Measurements from ENCODE around the gene PTCH1. TPM values are rescaled to one million over a fixed set of nuclear protein-coding genes. Genes with fewer than 3 reads are reported as not detected.

Gene PTCH1
- total RNA-seq, 1 donor from 2014 or later, result 33.3 TPM

DNA sequence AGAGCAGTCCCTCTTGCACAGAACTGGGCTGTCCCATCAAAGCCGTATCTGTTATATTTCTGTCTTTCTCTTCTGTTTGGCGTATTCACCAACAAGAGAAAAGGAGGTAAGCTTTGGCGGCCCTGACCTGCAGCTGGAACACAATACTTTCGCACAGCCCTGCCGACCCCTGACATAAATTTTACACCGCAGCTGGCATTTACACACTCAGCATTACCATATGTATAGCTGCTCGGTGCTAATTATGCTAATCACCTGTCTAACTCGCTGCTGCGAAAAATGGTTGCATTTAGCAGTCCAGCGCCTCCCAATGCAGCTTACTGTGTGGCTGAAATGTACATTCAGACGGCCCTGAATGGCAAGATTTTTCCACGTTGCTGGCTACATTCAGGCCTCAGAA is 20.8 kb downstream of the PTCH1 start:
- ATAC-seq (no peak), DNase-seq (no peak)
- H3K4me1 ChIP-seq, result peaks cover 35% of the 10 kb centered on the region
- TF ChIP-seq, protein P1, sequence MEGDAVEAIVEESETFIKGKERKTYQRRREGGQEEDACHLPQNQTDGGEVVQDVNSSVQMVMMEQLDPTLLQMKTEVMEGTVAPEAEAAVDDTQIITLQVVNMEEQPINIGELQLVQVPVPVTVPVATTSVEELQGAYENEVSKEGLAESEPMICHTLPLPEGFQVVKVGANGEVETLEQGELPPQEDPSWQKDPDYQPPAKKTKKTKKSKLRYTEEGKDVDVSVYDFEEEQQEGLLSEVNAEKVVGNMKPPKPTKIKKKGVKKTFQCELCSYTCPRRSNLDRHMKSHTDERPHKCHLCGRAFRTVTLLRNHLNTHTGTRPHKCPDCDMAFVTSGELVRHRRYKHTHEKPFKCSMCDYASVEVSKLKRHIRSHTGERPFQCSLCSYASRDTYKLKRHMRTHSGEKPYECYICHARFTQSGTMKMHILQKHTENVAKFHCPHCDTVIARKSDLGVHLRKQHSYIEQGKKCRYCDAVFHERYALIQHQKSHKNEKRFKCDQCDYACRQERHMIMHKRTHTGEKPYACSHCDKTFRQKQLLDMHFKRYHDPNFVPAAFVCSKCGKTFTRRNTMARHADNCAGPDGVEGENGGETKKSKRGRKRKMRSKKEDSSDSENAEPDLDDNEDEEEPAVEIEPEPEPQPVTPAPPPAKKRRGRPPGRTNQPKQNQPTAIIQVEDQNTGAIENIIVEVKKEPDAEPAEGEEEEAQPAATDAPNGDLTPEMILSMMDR (IDR thresholded peaks at IDR 0.05), result no peak
- no peaks in the 10 kb centered on the region for H3K9me3 ChIP-seq
- intact Hi-C loops (cut with DNase I), result no loop called here
- no peak overlapping the region for H3K4me3 ChIP-seq
- no peaks in the 10 kb centered on the region for H3K36me3 ChIP-seq
- no peak overlapping the region for H3K27ac ChIP-seq
- H3K27me3 ChIP-seq (ENCODE audit: low read depth), result no peaks in the 10 kb centered on the region

DNA sequence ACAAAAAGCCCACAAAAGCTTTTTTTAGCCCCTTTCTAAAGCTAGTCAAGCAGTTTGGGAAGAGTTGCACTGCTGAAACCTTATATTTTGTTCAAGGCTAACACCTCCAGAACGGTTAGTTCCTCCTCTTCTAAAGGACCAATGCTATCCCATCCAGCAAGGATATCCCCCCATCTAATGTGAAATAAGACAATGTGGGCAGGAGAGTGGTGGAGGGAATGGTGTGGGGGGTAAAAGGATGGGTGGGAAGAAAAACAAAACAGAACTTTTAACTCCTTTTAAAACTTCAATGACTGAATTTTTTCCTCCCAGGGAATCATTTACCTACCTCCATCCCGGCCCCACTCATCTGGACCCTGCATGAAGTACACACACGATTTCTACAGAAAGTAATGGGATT is 21.2 kb downstream of the PTCH1 start:
- TF ChIP-seq, protein P1 (IDR thresholded peaks at IDR 0.05), result no peak
- H3K27ac ChIP-seq, result no peak overlapping the region
- intact Hi-C loops (cut with DNase I), result no loop called here

DNA sequence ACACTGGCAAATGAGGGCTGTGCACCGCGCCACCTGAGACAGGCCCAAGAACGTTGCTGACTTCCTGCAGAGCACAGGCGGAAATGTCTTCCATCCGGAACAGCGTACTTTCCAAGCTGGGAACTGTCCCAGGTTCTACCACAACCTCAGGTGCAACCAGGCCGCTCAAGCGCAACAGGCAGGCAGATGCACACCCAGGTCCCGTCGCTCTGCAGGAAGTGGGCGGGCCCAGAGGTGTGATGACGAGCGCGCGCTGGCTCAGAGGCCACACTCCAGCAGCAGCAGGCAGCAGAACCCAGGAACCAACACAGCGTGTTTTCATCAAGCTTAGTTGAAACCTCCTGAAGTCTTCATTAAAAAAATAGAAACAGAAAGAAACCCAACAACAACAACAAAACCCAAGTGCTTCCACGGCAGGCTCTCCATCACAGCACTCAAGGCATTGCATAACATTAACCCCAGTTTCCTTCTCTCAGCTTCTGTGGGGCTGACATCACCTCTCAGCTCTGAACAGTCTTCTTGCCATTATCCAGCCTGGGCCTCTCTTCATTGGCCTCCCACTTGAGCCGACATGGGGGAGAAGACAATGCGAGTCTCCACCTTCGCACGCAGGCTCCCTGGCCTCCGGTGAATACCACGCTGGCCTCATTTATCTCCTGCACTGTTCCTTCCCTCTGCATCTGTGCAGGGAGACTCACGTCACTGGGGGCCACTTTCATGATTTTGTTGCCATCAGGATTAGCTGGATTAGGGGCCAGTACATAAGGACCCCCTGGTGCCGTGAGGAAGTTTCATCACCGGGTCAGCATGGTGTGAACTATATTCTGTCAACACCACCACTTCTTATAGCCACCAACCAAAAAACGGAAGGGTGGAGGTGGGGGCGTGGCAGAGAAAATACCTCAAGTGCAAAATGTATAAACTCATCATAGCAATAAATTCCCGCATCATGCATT is 22.1 kb downstream of the PTCH1 start:
- H3K9me3 ChIP-seq, result no peaks in the 10 kb centered on the region
- ATAC-seq, result peak; percentile 77
- H3K27ac ChIP-seq, result no peak overlapping the region
- peak; percentile 54 for DNase-seq
- peaks cover 27% of the 10 kb centered on the region for H3K4me1 ChIP-seq
- no peaks in the 10 kb centered on the region for H3K27me3 ChIP-seq (ENCODE audit: low read depth)
- intact Hi-C loops (cut with DNase I), result no loop called here
- H3K4me3 ChIP-seq, result no peak overlapping the region
- TF ChIP-seq, protein P1 (IDR thresholded peaks at IDR 0.05), result no peak
- H3K36me3 ChIP-seq, result no peaks in the 10 kb centered on the region

More for the DNA sequence above, 21.2 kb downstream of the PTCH1 start:
- Histone ChIP-seq H3K4me1 (peaks cover 35% of the 10 kb centered on the region), H3K4me3 (no peak overlapping the region), H3K9me3 (no peaks in the 10 kb centered on the region), H3K27me3 (ENCODE audit: low read depth) (no peaks in the 10 kb centered on the region), H3K36me3 (no peaks in the 10 kb centered on the region)
- ATAC-seq (no peak), DNase-seq (no peak)

DNA sequence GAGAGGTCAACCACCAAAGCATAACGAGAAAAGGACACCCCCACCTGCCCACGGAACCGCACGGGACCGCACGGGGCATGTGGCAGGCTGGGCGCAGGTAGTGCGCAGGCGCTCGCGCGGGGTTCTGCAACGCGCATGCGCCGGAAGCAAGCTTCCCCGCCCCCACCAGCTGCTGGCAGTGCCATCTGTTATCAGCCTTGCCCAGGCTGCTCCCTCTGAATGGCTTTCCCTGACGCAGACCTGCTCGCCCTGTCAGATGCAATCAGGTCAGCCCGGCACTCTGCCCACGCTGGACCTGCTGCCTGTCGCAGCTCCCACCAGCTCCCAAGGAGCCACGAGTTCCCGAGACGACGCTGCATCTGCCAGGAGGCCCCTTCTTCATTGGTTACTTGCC is 22.8 kb downstream of the PTCH1 start:
- Histone ChIP-seq H3K27me3 (ENCODE audit: low read depth) (no peaks in the 10 kb centered on the region), H3K27ac (no peak overlapping the region), H3K9me3 (no peaks in the 10 kb centered on the region), H3K4me1 (peaks cover 24% of the 10 kb centered on the region), H3K4me3 (no peak overlapping the region), H3K36me3 (no peaks in the 10 kb centered on the region)
- TF ChIP-seq, protein P1 (IDR thresholded peaks at IDR 0.05), result no peak
- intact Hi-C loops (cut with DNase I), result no loop called here
- DNase-seq (no peak), ATAC-seq (peak; percentile 29 to 52)

DNA sequence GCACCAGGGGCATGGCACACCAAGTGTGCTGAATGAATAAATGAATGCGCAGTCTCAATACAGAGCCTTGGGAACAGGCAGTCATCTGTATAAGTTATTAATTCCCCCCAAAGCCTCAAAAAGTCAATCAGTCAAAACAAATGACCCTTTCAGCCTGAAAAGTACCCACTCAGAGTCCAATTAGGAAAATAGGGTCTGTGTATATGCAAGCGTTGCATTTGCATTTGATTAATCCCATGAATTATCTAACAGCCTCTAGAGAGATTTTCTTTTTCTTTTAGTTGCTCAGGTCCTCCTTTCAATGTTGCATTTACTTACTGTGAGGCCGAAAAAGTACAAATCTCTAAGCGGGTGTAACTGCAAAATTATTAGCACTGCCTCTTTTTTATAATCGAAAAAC is 23.4 kb downstream of the PTCH1 start:
- intact Hi-C loops (cut with DNase I), result no loop called here
- Histone ChIP-seq H3K4me1 (peaks cover 18% of the 10 kb centered on the region), H3K27ac (no peak overlapping the region), H3K4me3 (no peak overlapping the region), H3K9me3 (no peaks in the 10 kb centered on the region), H3K36me3 (no peaks in the 10 kb centered on the region), H3K27me3 (ENCODE audit: low read depth) (no peaks in the 10 kb centered on the region)
- ATAC-seq (no peak), DNase-seq (no peak)
- TF ChIP-seq, protein P1 (IDR thresholded peaks at IDR 0.05), result no peak
